Stimulated activated CD4-positive, alpha-beta T cell treated with anti-CD3 and anti-CD28 coated beads, Interleukin-1b, Interleukin-23, amount 100 ng/mL, for 48 hours (primary cell): Measurements from ENCODE around the gene SFMBT1.
"Not testable (repeated sequence)": the region's sequence is repeated elsewhere in the genome, so short reads cannot be mapped to it uniquely, and the experiment has no call there.

Source experiments
- DNase-seq: peaks from one replicate; pipeline ENCODE4 v3.0.0-alpha.2; 2020

SFMBT1 gene

DNA sequence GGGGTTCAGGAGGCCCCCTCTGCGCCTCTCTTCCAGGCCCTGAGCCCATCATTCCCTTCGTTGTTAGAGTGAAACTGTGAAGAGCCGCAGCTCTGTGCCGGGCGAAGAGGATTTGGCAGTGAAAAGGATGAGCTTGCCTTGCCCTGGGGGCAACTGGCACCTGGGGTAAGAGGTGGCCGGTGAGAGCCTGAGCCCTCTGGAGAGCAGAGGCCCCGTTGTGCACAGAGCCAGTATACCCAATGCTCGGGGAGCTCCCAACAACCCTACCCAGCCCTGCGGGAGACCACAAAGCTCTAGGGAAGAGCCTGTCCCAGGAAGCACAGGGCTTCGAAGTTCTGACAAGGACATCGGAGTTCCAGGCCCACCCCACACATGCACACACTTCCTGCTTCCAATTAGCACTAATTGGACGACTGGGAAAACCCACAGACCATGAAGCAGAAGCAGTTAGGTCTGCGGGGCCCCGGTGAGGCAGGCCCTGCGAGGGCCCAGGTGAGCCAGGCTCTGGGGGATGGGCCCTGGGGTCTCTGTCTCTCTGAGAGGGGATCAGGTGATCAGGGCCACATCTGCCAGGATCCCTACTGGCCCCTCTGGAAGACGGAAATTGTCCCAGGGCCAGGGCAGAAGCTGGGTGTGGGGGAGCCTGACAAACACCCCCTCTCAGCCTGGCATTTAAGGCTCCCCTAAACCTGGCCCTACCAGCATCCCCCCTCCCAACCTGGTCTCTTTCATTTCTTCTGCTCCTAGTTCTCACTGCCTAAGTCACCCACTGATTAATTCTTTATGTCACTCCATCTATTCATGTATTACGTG, 27.9 kb upstream of the SFMBT1 start:
- no peak for DNase-seq

GRCh38 chr3:53072653-53073552, 27.0 kb upstream of the SFMBT1 start:
- DNase-seq, result peak; percentile 88

DNA sequence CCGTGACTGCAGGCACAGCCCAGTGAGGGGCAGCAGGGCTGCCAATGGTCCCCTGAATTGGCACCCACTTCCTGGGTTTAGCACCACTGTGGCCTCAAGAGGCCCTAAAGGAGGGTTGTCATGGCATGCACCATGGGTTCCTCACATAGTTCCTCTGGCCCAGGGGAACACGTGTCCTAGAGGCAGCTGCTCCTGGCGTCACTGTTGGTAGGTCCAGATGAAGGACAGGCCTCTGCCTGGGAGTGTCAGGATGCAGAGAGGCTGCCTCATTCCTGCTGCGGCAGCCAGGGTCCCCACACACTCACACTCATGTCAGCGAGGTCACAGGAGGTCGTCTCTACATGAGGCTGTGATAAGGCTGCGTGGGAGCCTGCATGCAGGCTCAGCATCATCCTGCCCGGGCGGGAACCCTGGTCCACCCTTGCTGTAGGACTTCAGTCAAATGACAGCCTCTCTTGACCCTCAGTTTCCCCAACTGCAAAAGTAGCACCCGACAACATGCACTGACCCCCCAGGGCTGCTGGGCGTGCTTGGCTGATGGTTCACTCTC, 26.1 kb upstream of the SFMBT1 start:
- DNase-seq, result no peak

- DNase-seq, result no peak
Measured at GRCh38 chr3:53069422-53070068, 23.7 kb upstream of the SFMBT1 start.

DNA sequence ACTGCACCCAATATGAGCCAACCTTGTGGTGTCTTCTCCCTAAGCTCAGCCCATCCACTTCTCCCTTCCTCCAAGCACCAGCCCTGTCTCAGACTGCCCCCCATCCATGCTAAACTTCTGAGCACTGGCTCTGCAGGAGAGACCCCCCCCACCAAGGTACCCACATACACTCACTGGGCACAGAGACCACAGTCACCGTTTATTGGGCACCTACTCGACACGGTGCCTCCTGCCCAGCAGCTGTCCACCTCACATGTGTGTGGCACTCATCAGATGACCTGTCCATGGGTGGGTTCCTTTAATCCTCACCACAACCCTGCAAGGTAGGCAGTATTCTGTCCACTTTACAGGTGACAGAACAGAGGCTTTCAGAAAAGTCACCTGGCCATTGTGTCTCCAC, 22.3 kb upstream of the SFMBT1 start:
- DNase-seq, result no peak

DNA sequence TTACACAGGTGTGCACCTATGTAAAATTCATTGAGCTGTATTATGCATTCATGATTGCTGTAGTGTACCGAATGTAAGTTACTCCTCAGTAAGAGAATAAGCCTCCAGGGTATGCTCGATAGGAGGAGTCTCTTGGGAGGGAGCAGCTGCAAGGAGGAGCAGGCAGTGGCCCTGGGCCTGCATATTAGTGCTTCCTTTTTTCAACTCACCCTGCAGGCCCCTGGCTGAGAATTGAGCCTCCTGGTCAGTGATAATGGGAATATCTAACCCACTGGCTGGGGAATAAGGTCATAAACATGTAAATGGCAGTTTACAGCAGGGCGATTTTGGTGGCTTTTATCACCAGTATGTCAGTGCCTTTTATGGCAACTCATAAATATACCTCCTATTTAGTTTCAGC, 21.7 kb upstream of the SFMBT1 start:
- DNase-seq, result no peak

- no peak for DNase-seq
Measured at GRCh38 chr3:53065841-53066480, 20.1 kb upstream of the SFMBT1 start.

- no peak for DNase-seq
Measured at GRCh38 chr3:53062905-53063304, 17.0 kb upstream of the SFMBT1 start.

- no peak for DNase-seq
Measured at GRCh38 chr3:53056442-53056841, 10.6 kb upstream of the SFMBT1 start.

GRCh38 chr3:53054233-53054632, 8.4 kb upstream of the SFMBT1 start:
- not testable (repeated sequence) for DNase-seq

- DNase-seq, result no peak
Measured at GRCh38 chr3:53051929-53052328, 6.1 kb upstream of the SFMBT1 start.

DNA sequence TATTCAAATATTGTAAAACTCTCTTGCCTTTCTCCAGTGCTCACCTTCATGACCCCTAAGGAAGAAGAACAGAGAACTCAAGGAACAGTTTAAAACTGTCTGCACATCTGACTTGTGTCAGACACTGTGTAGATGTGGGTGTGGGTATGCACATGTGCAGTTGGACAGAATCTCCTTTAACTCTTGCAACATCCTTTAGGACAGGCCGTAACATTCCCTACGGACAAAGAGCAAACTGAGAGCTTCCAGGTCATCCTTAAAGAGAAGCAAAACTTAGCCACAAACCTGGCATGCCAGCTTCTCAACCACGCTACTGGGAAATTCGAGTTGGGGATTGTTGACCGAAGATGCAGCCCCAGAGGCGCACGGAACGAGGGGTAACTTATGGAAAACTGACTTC, 4.1 kb upstream of the SFMBT1 start:
- DNase-seq, result no peak

DNA sequence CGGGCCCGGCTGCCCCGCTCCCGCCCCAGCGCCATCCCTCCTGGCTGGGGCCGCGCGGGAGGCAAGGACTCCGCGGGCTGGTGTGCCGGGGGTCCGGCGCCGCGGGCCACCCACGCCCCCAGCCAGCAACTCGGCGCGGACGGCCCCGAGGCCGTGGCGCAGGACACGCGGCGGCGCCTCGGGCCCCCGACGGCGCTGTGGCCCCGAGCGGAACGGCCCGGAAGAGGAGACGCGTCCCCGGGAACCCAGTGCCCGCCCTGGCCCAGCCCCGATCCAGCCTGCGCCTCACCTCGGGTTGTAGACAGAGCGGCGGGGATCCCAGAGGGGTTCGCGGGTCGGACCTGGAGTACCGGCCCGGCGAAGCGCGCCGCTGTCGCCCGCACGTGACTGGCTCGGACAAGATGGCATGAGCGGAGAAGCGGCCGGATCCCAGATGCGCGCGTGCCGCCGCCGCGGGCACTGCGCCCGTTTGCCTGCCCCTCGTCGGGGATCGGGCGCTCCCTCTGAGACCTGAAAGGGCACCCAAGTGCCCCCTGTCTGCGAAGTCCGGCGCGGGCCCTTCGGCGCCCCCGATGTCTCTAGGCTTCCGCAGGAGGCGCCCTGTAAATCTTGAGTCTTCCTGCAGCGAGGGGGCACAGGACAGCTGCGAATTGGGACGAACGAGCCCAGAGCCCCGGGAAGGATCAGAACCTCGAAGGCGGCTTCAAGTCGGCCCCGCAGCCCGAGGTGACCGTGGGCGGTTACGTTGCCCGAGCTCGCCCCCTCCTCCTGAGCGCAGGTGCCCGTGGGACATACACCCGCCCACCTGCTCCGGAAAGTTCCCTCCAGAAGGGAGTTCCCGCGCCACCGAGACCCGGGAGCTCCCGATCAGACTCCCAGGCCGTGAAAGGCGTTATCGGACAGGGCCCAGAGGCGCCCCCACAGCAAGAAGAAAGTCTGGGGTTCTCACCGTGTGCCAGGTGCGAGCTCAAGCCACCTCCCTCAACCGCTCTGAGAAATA, 598 bp upstream of the SFMBT1 start:
- peak; percentile 48 for DNase-seq

- peak; percentile 34 for DNase-seq
Measured at GRCh38 chr3:53044711-53045517, 959 bp downstream of the SFMBT1 start.

DNA sequence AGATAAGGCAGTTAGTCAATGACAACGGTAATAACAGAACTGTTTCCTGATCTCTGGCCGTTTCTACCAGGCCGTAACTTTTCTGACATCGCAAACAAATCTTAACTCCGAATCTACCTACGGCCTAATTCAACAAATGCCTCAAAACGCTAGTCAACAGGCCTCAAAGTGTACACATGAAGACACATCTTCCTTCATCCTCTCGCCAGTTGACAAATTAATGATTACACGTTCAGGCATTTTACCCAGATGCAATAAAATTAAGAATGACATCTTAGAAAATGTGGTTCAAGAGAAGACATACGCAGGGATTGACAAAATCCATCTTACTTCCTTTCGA, 1.5 kb downstream of the SFMBT1 start:
- DNase-seq, result no peak

DNA sequence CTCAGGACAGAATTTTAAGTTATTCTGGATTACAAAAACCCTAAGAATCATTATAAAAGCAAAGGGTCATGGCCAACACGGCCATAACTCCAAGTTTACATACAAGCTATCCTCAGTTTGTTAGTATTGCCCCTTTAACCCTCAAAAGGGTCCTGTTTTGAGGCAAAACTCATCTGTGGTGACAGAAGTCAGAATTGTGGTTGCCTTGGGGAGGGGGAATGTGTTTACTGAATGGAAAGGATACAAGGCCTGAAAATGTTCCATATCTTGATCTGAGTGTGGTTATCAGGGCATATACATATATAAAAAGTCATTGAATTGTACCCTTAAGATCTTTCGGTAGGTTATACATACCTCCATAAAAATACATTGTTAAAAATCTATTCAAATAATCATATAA, 2.1 kb downstream of the SFMBT1 start:
- no peak for DNase-seq

GRCh38 chr3:53042651-53043050, 3.2 kb downstream of the SFMBT1 start:
- no peak for DNase-seq

DNA sequence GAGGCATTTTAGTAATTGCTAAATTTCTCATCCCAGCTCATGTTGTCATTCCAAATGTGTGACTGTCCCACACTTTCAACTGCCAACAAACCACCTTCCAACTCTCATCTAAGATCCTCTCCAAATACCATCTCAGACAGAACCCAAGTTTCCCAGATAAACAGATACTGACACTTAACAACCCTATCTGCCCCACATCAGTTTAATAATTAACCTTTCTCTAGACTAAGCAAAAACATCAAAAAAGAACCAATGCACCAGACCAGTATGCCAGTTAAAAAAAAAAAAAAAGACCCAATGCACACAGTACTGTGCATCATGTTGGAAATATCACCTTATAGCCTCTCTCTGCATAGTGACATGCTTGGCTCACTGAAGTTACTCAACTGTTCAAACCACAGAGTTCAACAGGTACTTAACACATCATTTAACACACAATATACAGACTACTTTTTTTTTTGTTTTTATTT, 5.5 kb downstream of the SFMBT1 start:
- DNase-seq, result no peak

GRCh38 chr3:53039376-53039752, 6.5 kb downstream of the SFMBT1 start:
- DNase-seq, result no peak

DNA sequence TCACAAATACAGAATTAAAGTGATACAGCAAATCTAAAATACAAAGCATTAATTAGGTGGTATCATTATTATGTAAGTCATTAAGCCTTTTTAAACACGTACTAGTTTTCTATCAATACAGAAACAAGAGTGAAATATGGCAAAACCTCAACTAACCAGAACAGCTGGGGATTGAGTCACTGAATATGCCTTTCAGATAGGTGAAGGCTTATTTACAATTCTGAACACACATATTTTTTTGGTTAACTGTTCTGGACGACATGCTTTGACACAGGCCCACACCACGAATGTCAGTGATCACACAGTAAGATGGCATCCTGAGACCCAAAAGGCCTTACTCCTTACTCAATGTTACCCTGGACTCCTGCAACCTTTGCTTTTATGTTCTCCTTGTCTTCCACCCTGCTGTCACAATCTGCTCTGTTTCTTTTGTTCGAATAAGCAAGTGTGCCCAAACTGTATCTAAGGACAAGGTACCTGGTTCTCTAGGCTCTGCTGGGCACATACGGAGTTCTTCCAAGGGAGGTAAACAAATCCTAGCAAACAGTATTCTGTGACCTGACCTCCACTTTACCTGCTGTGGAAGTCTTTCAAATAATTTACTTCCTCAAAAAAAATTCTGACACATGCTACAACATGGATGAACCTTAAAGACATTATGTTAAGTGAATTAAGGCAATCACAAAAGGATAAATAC, 7.0 kb downstream of the SFMBT1 start:
- no peak for DNase-seq
